ENCODE measurements around the gene TRIM27. TPM values are rescaled to one million over a fixed set of nuclear protein-coding genes. Genes with fewer than 3 reads are reported as not detected.
"Not testable (repeated sequence)": the region's sequence is repeated elsewhere in the genome, so short reads cannot be mapped to it uniquely, and the experiment has no call there.

Gene TRIM27
- total RNA-seq, 1 donor from 2014 or later, result 50.0 TPM

- ATAC-seq, result no peak
- no peak for DNase-seq (ENCODE audit: low spot score)
- intact Hi-C loops (cut with DNase I), result no loop called here
Observed at GRCh38 chr6:28871335-28872156, 52.2 kb downstream of the TRIM27 start.

DNA sequence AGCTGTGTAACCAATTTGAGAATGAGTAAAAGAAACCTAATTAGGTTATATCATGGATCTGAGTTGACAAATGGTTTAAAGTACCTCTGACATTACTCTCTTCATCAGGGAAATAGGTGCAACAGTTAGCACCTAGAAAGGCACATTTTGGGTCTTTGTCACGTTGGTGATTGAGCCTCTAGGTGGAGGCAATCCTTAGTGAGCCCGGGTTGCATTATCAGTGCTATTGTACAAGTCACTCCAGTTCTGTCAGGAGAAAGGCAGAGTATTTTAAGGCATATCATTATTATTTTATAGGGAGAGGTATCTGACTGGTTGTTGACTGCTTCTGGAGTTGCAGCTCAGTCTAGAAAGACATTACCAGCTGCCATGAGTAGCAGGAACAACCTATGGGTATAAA, 54.9 kb downstream of the TRIM27 start:
- DNase-seq (ENCODE audit: low spot score), result no peak
- no peak for ATAC-seq
- intact Hi-C loops (cut with DNase I), result no loop called here

GRCh38 chr6:28867086-28867409, 56.7 kb downstream of the TRIM27 start:
- intact Hi-C loops (cut with DNase I), result no loop called here
- DNase-seq (ENCODE audit: low spot score) (no peak), ATAC-seq (peak; percentile 13)

GRCh38 chr6:28866205-28867085, 57.3 kb downstream of the TRIM27 start:
- DNase-seq (ENCODE audit: low spot score), result peak; percentile 77
- intact Hi-C loops (cut with DNase I), result not testable (repeated sequence)
- peak; percentile 67 for ATAC-seq

DNA sequence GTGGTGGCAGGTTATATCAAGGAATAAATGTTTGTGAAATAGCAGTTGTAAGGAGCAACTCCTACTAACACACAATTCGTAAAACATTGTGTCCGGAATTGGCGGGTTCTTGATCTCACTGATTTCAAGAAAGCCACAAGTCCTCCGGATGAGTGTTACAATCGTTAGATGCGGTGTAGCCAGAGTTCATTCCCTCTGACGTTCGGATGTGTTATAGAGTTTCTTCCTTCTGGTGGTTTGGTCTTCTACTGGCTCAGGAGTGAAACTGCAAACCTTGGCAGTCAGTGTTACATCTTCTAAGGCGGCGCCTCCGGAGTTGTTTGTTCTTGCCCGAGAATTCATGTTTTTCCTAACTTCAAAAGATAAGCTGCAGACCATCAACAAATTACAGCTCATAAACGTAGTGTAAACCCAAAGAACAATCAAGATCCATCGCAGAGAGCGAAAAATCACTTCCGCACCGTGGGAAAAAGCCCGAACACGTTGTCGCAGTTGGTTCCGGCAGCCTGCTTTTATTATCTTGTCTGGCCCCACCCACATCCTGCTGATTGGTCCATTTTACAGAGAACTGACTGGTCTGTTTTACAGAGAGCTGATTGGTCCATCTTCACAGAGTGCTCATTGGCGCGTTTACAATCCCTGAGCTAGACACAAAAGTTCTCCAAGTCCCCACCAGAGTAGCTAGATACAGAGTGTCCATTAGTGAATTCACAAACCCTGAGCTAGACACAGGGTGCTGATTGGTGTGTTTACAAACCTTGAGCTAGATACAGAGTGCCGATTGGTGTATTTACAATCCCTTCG, 58.2 kb downstream of the TRIM27 start:
- DNase-seq (ENCODE audit: low spot score) (no peak), ATAC-seq (no peak)
- intact Hi-C loops (cut with DNase I), result no loop called here

DNA sequence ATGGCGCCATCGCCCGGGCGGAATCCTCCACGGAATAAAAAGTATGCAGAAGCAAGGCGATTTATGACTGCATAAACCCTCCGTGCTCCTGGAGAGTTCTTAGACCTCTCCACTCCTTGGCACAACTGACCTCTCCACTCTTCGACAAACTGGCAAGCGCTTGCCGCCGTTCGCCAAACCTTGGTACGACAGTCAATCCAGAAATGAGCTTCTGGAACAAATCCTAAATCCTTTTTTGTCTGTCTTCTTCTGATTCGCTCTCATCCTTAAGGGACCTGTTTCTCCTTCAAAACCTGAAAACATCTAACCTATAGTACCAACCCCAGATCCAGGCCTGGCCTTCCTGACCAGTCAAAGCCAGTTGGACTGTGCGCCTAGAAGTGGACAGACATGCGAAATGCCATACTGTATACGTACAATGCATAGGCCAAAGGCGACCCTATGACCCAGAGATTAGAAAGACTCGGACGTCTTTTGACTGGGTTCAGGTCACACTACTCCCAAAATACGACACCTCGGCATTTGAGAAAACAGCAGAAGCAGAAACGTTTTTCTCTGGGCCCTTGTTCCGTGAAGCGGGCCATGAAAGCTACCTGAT, 59.4 kb downstream of the TRIM27 start:
- ATAC-seq, result no peak
- DNase-seq (ENCODE audit: low spot score), result no peak
- intact Hi-C loops (cut with DNase I), result no loop called here

DNA sequence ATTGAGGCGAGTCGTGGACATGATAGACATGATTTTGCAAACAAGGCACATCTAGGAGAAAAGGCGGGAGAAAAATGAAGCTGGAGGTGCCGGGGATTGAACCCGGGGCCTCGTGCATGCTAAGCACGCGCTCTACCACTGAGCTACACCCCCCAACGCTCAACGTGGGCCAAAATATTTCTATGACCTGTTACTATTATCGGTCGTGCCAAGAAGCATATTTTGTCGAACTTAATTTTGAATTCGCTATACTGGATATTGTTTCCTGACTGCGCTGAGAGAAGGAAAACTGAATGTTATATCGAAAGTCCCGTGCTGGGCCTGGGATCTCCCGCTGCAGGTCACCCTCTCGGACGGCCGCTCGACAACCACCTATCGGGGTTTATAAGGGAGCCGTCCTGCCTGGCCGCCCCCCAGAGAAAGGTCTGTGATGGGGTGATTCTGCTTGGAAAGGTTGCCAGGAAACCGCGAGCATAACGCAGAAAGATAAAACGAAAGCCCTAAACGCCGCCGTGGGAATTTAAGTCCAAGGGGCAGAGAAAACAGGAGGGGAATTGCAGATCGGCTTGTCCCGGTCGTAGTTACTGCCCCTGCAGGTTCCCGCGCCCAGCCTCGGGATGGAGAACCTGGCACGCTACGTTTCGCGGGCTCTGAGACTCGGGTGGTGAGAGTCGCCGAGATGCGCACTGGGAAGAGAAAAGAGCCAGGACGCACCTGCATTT, 60.0 kb downstream of the TRIM27 start:
- peak; percentile 77 for DNase-seq (ENCODE audit: low spot score)
- intact Hi-C loops (cut with DNase I), result no loop called here
- ATAC-seq, result peak; percentile 91

DNA sequence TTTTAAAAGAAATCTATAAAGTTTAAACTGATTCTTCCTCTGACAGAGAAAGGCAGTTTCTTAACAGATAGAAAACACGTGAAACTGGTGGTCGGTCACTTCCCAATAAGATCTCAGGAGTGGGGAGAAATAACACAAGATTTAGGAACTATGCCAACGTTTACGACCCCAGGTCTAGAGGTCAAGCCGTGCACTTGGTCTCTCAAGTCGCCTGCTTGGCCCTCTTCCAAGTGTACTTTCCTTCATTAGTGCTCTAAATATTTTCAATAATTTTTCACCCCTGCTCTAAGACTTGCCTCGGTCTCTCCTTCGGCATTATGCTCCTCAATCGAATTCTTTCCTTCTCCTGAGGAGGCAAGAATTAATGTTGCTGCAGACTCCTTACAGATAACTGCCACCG, 61.7 kb downstream of the TRIM27 start:
- ATAC-seq, result no peak
- DNase-seq (ENCODE audit: low spot score), result no peak
- intact Hi-C loops (cut with DNase I), result no loop called here

DNA sequence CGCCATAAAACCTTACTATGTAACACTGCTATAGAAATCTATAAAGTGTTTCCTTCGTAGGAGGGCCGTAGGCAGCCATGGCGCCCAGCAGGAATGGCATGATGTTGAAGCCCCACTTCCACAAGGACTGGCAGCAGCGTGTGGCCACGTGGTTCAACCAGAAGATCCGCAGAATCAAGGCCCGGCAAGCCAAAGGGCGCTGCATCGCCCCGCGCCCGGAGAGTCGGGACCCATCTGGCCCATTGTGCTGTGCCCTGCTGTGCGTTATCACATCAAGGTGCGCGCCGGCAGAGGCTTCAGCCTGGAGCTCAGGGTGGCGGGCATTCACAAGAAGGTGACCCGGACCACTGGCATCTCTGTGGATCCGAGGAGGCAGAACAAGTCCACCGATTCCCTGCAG, 62.4 kb downstream of the TRIM27 start:
- ATAC-seq (no peak), DNase-seq (ENCODE audit: low spot score) (no peak)
- intact Hi-C loops (cut with DNase I), result no loop called here

- intact Hi-C loops (cut with DNase I), result no loop called here
- no peak for ATAC-seq
- DNase-seq (ENCODE audit: low spot score), result no peak
Observed at GRCh38 chr6:28860581-28860980, 63.2 kb downstream of the TRIM27 start.

DNA sequence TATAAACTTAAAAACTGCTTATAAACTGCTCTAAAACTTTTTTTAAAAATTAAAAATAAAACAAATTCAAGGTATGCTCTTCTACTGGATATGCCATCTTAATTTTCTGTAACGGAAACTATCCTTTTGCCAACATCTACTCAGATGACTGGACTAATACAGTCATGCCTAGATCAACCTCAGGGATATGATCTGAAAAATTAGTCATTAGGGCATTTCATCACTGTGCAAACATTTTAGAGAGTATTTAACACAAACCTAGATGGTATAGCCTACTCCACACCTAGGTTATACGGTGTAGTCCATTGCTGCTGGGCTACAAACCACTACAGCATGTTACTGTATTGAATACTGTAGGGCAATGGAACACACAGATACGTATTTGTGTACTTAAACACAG, 64.8 kb downstream of the TRIM27 start:
- intact Hi-C loops (cut with DNase I), result no loop called here
- DNase-seq (ENCODE audit: low spot score), result no peak
- ATAC-seq, result no peak

GRCh38 chr6:28856620-28857005, 67.2 kb downstream of the TRIM27 start:
- intact Hi-C loops (cut with DNase I), result no loop called here
- no peak for ATAC-seq
- no peak for DNase-seq (ENCODE audit: low spot score)

GRCh38 chr6:28854405-28854804, 69.4 kb downstream of the TRIM27 start:
- DNase-seq (ENCODE audit: low spot score); intact Hi-C loops (cut with DNase I); ATAC-seq: not testable (repeated sequence)

Other genes with a start within 250 kb of the TRIM27 start
- gene ZNF311, start 81.3 kb upstream of the TRIM27 start, total RNA-seq, result 2.1 TPM
- gene OR2W1, start 121.2 kb upstream of the TRIM27 start, total RNA-seq, result not detected
- gene OR2B3, start 163.3 kb upstream of the TRIM27 start, total RNA-seq, result not detected
- not detected for gene OR2J1, start 175.5 kb upstream of the TRIM27 start, total RNA-seq
- not detected for gene OR2J3, start 184.1 kb upstream of the TRIM27 start, total RNA-seq
- not detected for gene OR2J2, start 246.9 kb upstream of the TRIM27 start, total RNA-seq

Measured in sciatic nerve (tissue), 2 donors.